IMR-90 (cell line): ENCODE results near the gene KIF15. TPM values are rescaled to one million over a fixed set of nuclear protein-coding genes. Genes with fewer than 3 reads are reported as not detected.
A peak's percentile ranks its signal among the peaks of the same experiment; 100 is the strongest.

Source experiments
- ATAC-seq: fragments of 200-7000 bp; cut with Tn5 transposase; 2 replicates; pipeline ENCODE4 v1.9.1; 2020; ENCODE audit warnings: low read depth, mild to moderate bottlenecking, moderate library complexity
- BruUV-seq: library from RNA; stranded (reverse); fragments of 400-500 nt; replicated peaks from 2 replicates; lab custom pipeline; 2021; lab: Mats Ljungman, UMichigan
- CTCF ChIA-PET: fragments of 300-600 bp; formaldehyde crosslinking; extraction: SDS; loops from one replicate; lab custom pipeline; 2021; ENCODE audit warnings: antibody characterized with exemption; lab: Yijun Ruan, JAX
- POLR2A ChIA-PET: fragments of 300-600 bp; sonication (Branson Sonifier 250); formaldehyde crosslinking; loops from one replicate; lab custom pipeline; 2022; ENCODE audit warnings: antibody characterized with exemption; ENCODE audit not compliant: unreplicated experiment; lab: Charles Lee
- DNase-seq: peaks from one replicate; pipeline ENCODE4 v3.0.0; 2013
- H2AFZ ChIP-seq: replicated peaks from 2 replicates; pipeline ENCODE3; 2013; ENCODE audit warnings: low read length, mild to moderate bottlenecking; ENCODE audit not compliant: poor library complexity
- H2AK5ac ChIP-seq: 2 replicates; pipeline ENCODE4 v1.6.1; 2013; ENCODE audit warnings: low read depth, low read length, inconsistent platforms
- H2AK9ac ChIP-seq: replicated peaks from 2 replicates; pipeline ENCODE3; 2013; ENCODE audit warnings: mild to moderate bottlenecking, low read depth, low read length, moderate library complexity; ENCODE audit not compliant: poor library complexity
- H2BK120ac ChIP-seq: 2 replicates; pipeline ENCODE4 v1.6.1; 2013; ENCODE audit warnings: low read depth, low read length, inconsistent platforms
- H2BK15ac ChIP-seq: 3 replicates; pipeline ENCODE4 v1.6.1; 2013; ENCODE audit warnings: low read depth, low read length, inconsistent platforms
- H2BK20ac ChIP-seq: 2 replicates; pipeline ENCODE4 v1.6.1; 2013; ENCODE audit warnings: low read depth, mild to moderate bottlenecking, inconsistent platforms, low read length, moderate library complexity
- H2BK5ac ChIP-seq: 2 replicates; pipeline ENCODE4 v1.6.1; 2013; ENCODE audit warnings: mild to moderate bottlenecking, low read depth, low read length, inconsistent platforms; ENCODE audit not compliant: poor library complexity, severe bottlenecking
- H3K14ac ChIP-seq: replicated peaks from 2 replicates; pipeline ENCODE4 v1.6.1; 2013; ENCODE audit warnings: low read depth, low read length, inconsistent platforms
- H3K18ac ChIP-seq: 2 replicates; pipeline ENCODE4 v1.6.1; 2013; ENCODE audit warnings: low read depth, low read length, control low read depth
- H3K23ac ChIP-seq: 2 replicates; pipeline ENCODE4 v1.6.1; 2013; ENCODE audit warnings: low read depth, low read length, inconsistent platforms
- H3K27ac ChIP-seq: 2 replicates; pipeline ENCODE4 v1.5.1; 2013; ENCODE audit warnings: mild to moderate bottlenecking, control low read depth, low read length; ENCODE audit not compliant: insufficient read depth
- H3K27me3 ChIP-seq: 2 replicates; pipeline ENCODE4 v1.6.1; 2013; ENCODE audit warnings: low read length; ENCODE audit not compliant: control insufficient read depth, insufficient read depth
- H3K36me3 ChIP-seq: 2 replicates; pipeline ENCODE4 v1.6.1; 2013; ENCODE audit warnings: low read length, mixed read lengths; ENCODE audit not compliant: control insufficient read depth, insufficient read depth
- H3K4ac ChIP-seq: 2 replicates; pipeline ENCODE4 v1.6.1; 2013; ENCODE audit warnings: low read depth, low read length, inconsistent platforms
- H3K4me1 ChIP-seq: 2 replicates; pipeline ENCODE4 v1.6.1; 2013; ENCODE audit warnings: low read length, mixed read lengths; ENCODE audit not compliant: control insufficient read depth, insufficient read depth
- H3K4me2 ChIP-seq: 2 replicates; pipeline ENCODE4 v1.6.1; 2013; ENCODE audit warnings: low read depth, mild to moderate bottlenecking, control low read depth, low read length, moderate library complexity
- H3K4me3 ChIP-seq: 2 replicates; pipeline ENCODE4 v1.5.1; 2013; ENCODE audit warnings: low read depth, mild to moderate bottlenecking, control low read depth, low read length, moderate library complexity; ENCODE audit not compliant: insufficient read depth
- H3K56ac ChIP-seq: 2 replicates; pipeline ENCODE4 v1.6.1; 2013; ENCODE audit warnings: low read length, inconsistent platforms; ENCODE audit not compliant: insufficient read depth; ENCODE audit errors: extremely low read depth
- H3K79me1 ChIP-seq, 2 experiments: 2 replicates each; pipeline ENCODE4 v1.6.1; 2013; ENCODE audit warnings: low read length in 2 of 2, inconsistent platforms in 1 of 2, low read depth in 1 of 2
- H3K9ac ChIP-seq: 2 replicates; pipeline ENCODE4 v1.6.1; 2013; ENCODE audit warnings: low read depth, low read length, control low read depth
- H3K9me1 ChIP-seq: 2 replicates; pipeline ENCODE4 v1.6.1; 2013; ENCODE audit warnings: low read length, inconsistent platforms; ENCODE audit not compliant: insufficient read depth
- H3K9me3 ChIP-seq: 2 replicates; pipeline ENCODE4 v1.6.1; 2013; ENCODE audit warnings: low read length; ENCODE audit not compliant: control insufficient read depth, insufficient read depth
- H4K20me1 ChIP-seq: 2 replicates; pipeline ENCODE4 v1.6.1; 2013; ENCODE audit warnings: low read length, inconsistent platforms; ENCODE audit not compliant: insufficient read depth
- H4K5ac ChIP-seq: 2 replicates; pipeline ENCODE4 v1.6.1; 2013; ENCODE audit warnings: mild to moderate bottlenecking, low read depth, low read length, control low read depth
- H4K8ac ChIP-seq, 2 experiments: 2 replicates each; pipeline ENCODE4 v1.6.1; 2013; ENCODE audit warnings: low read depth in 2 of 2, low read length in 2 of 2, control low read depth in 1 of 2, inconsistent platforms in 1 of 2
- H4K91ac ChIP-seq: 2 replicates; pipeline ENCODE4 v1.6.1; 2013; ENCODE audit warnings: low read depth, low read length, inconsistent platforms; ENCODE audit not compliant: insufficient read depth
- BHLHE40 ChIP-seq: fragments of 150-350 bp; IDR thresholded peaks from 2 replicates; pipeline ENCODE4 v1.6.1; 2016; ENCODE audit warnings: mild to moderate bottlenecking, low read depth, low read length
- CEBPB ChIP-seq: IDR thresholded peaks from 2 replicates; pipeline ENCODE4 v1.6.1; 2012; ENCODE audit warnings: low read depth, low read length, improper control_type of control experiment
- CTCF ChIP-seq: conservative IDR thresholded peaks from 2 replicates; pipeline ENCODE4 v1.5.1; 2012; ENCODE audit warnings: mild to moderate bottlenecking, low read depth, low read length, improper control_type of control experiment
- FOS ChIP-seq: fragments of 150-350 bp; IDR thresholded peaks from 2 replicates; pipeline ENCODE4 v1.6.1; 2016; ENCODE audit warnings: low read depth, low read length
- MAFK ChIP-seq: IDR thresholded peaks from 2 replicates; pipeline ENCODE4 v1.6.1; 2012; ENCODE audit warnings: low read depth, low read length, improper control_type of control experiment
- MAZ ChIP-seq: IDR thresholded peaks from 2 replicates; pipeline ENCODE4 v1.6.1; 2012; ENCODE audit warnings: low read depth, mild to moderate bottlenecking, low read length, improper control_type of control experiment, moderate library complexity, borderline replicate concordance
- MXI1 ChIP-seq: IDR thresholded peaks from 2 replicates; pipeline ENCODE4 v1.6.1; 2012; ENCODE audit warnings: low read depth, mild to moderate bottlenecking, low read length, moderate library complexity, borderline replicate concordance
- NFE2L2 ChIP-seq: fragments of 150-350 bp; IDR thresholded peaks from 2 replicates; pipeline ENCODE4 v1.6.1; 2016; ENCODE audit warnings: low read depth, mild to moderate bottlenecking, low read length
- POLR2A ChIP-seq: IDR thresholded peaks from 2 replicates; pipeline ENCODE4 v1.6.1; 2012; ENCODE audit warnings: mild to moderate bottlenecking, low read depth, low read length
- RAD21 ChIP-seq: IDR thresholded peaks from 2 replicates; pipeline ENCODE4 v1.6.1; 2012; ENCODE audit warnings: low read length, improper control_type of control experiment
- RCOR1 ChIP-seq: IDR thresholded peaks from 2 replicates; pipeline ENCODE4 v1.6.1; 2012; ENCODE audit warnings: mild to moderate bottlenecking, low read length, improper control_type of control experiment; ENCODE audit not compliant: insufficient replicate concordance
- SMC3 ChIP-seq: fragments of 150-350 bp; IDR thresholded peaks from 2 replicates; pipeline ENCODE4 v1.6.1; 2016; ENCODE audit warnings: low read depth, mild to moderate bottlenecking, antibody characterized with exemption, low read length, moderate library complexity
- USF2 ChIP-seq: fragments of 150-350 bp; IDR thresholded peaks from 2 replicates; pipeline ENCODE4 v1.6.1; 2017; ENCODE audit warnings: mild to moderate bottlenecking, antibody characterized with exemption, low read length, low read depth
- WGBS, 2 experiments: methylation state at CpG; one replicate each; pipeline versions ENCODE4 v1.1.5 to v1.1.7; 2013; ENCODE audit warnings: missing lambda C conversion rate in 2 of 2; ENCODE audit not compliant: insufficient read length in 1 of 2; ENCODE audit errors: extremely low coverage in 2 of 2; 5-methylcytosine and 5-hydroxymethylcytosine counted together
- dilution Hi-C: fragments of 300-500 bp; cut with HindIII; formaldehyde crosslinking; loops from one replicate; pipeline ENCODE4 v1.14.3; 2018; ENCODE audit warnings: low sequenced_read_pairs; ENCODE audit not compliant: unreplicated experiment
- in situ Hi-C: fragments of 300-500 bp; cut with MboI; formaldehyde crosslinking; loops from 3 replicates; pipeline ENCODE4 v1.14.3; 2019; ENCODE audit warnings: low sequenced_read_pairs, inconsistent platforms, mixed read lengths
- intact Hi-C: fragments of 100-400 bp; cut with micrococcal nuclease; formaldehyde crosslinking; loops from 2 replicates; pipeline ENCODE4 v1.10.0; 2022
- polyA plus RNA-seq, 3 experiments: library from polyadenylated mRNA; depleted of rRNA; stranded (reverse); fragments of >200 nt; gene quantifications; 2 replicates each; pipeline ENCODE4 v1.2.3, GENCODE V29; 2012; ENCODE audit warnings: low replicate concordance in 1 of 3
- total RNA-seq: library from RNA; depleted of rRNA; stranded (reverse); fragments of >200 nt; gene quantifications from 2 replicates; pipeline ENCODE4 v1.2.3, GENCODE V29; 2012

KIF15 gene
- total and polyA plus RNA-seq, 2 of the 4 experiments (the other 2 are of a cell fraction), result 3.7 to 8.4 TPM

GRCh38 chr3:44885618-44886017 lies 124.0 kb downstream of the KIF15 start:
- no TSS peak for BruUV-seq
- intact Hi-C loops, result no loop called here
- Histone ChIP-seq H2AK9ac (peak overlapping the region; percentile 82), H3K27me3 (no peaks in the 10 kb centered on the region), H2BK15ac (peak overlapping the region; percentile 84; the same call in 2 of the 3 replicates), H3K9ac (no peak overlapping the region), H3K36me3 (no peaks in the 10 kb centered on the region), H4K5ac (no peak overlapping the region), H3K4ac (peak overlapping the region; percentile 93), H3K14ac (peak overlapping the region; percentile 80), H2BK5ac (peak overlapping the region; percentile 51), H2AFZ (peak overlapping the region; percentile 29), H2AK5ac (peak overlapping the region; percentile 93), H3K4me1 (peaks cover 23% of the 10 kb centered on the region), H3K23ac (0 out of 2 replicates have a peak overlapping the region, but pooled peaks have one; percentile 44), H3K9me1 (peaks cover 33% of the 10 kb centered on the region), H3K79me1 (peaks cover 0 to 4% of the 10 kb centered on the region in 2 experiments; a peak in 1 of 4 replicates), H3K4me3 (no peak overlapping the region), H2BK120ac (peak overlapping the region; percentile 92), H3K56ac (peak overlapping the region; percentile 21), H4K20me1 (no peaks in the 10 kb centered on the region), H3K9me3 (peaks cover 3% of the 10 kb centered on the region; the same call in 1 of the 2 replicates), H3K4me2 (no peak overlapping the region), H4K91ac (peak overlapping the region; percentile 94), H3K18ac (peak overlapping the region; percentile 33; the same call in 1 of the 2 replicates), H3K27ac (peak overlapping the region; percentile 22; the same call in 1 of the 2 replicates), H4K8ac (peak overlapping the region; percentile 36 to 74; a peak in 2 of 4 replicates), H2BK20ac (peak overlapping the region; percentile 93)
- ChIA-PET CTCF (no interaction called here), POLR2A (no interaction called here)
- dilution Hi-C loops, result no loop called here
- peak; percentile 96 for DNase-seq
- in situ Hi-C loops, result loop anchor here (25.0 kb wide), 1 partner anchor 548 kb away; the partner anchor contains the start of gene TCAIM
- no CpG with 5 or more reads among the region's 4 CpGs for WGBS, 2 experiments
- peak; percentile 86 for ATAC-seq
- TF ChIP-seq MAZ (peak; percentile 95), NFE2L2 (no peak; the same call in 1 of the 2 replicates), SMC3 (no peak), RCOR1 (peak; percentile 40), MAFK (no peak), FOS (peak; percentile 95), POLR2A (no peak), CTCF (no peak), CEBPB (peak; percentile 40), MXI1 (no peak), USF2 (no peak), BHLHE40 (peak; percentile 51; the same call in 1 of the 2 replicates), RAD21 (no peak)
